ENCODE data around the gene PPP2R2D. TPM values are rescaled to one million over a fixed set of nuclear protein-coding genes. Genes with fewer than 3 reads are reported as not detected.

The PPP2R2D gene
- total RNA-seq, 1 experiment from 2014 or later, result 29.2 TPM

DNA sequence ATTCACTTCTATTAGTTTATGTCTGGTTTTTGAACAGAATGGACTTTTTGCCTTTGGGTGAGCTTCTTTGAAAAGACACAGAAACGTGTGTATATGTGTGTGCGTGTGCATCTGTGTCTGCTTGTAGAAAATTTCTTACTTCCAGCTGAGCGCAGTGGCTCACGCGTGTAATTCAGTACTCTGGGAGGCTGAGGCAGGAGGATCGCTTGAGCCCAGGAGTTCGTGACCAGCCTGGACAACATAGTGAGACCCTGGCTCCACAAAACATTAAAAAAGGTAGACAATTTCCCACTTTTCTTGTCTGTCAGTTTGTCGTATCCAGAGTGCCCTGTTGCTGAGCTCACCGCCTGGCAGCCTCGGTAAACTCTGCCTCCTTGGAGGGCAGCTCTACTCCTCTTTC is 25.4 kb downstream of the PPP2R2D start:
- H3K36me3 ChIP-seq, result peaks cover 8% of the 10 kb centered on the region; the same call in 1 of the 2 replicates
- DNase-seq (ENCODE audit: low read depth in 1 of 2, low spot score in 2 of 2), result no peak
- H3K27ac ChIP-seq, result no peak overlapping the region
- peaks cover 4% of the 10 kb centered on the region; the same call in 1 of the 2 replicates for H3K9me3 ChIP-seq (replicated peaks)
- H3K4me3 ChIP-seq, result no peak overlapping the region
- H3K27me3 ChIP-seq (replicated peaks), result no peaks in the 10 kb centered on the region
- peaks cover 33% of the 10 kb centered on the region for H3K4me1 ChIP-seq (replicated peaks)

DNA sequence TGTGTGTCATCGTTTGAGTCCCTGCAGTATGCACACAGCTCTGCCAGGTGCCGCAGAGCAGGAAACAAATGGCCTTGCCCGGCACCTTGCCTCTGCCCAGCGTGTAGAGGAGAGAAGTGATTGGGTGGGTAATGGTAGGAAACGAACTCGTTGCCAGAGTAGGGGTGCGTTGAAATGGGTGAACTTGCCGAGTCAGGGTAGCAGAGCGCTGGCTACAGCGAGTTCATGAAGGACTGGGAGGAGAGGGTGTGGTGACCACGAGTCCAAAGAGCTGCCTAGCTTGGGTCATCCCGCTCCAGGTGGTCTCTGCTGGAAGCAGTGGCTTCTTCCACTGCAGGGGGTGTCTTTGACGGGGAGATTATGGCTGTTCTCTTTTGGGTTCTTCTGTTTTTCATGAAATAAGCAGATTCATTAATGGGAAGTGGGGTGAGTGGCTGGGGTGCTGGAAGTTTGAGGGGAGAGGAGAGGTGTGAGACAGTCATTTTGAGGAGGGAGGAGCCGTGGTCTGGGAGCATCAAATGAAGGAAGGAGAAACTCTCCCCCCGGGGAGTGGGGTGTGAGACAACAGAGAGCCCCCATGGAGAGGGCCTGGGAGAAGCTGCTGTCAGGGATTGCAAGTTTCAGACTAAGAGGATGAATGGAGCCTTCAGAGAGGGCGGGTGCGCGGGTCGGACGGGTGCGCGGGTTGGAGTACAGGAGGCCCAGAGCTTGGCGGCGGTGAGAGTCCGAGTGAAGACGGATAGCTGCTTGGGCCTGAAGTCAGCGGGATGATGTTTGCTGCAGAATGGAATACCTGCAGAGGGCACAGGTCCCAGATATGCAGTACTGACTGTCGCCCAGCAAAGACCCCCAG is 26.2 kb downstream of the PPP2R2D start:
- H3K36me3 ChIP-seq, result peaks cover 6% of the 10 kb centered on the region; the same call in 1 of the 2 replicates
- peaks cover 4% of the 10 kb centered on the region; the same call in 1 of the 2 replicates for H3K9me3 ChIP-seq (replicated peaks)
- no peak overlapping the region for H3K27ac ChIP-seq
- no peak overlapping the region for H3K4me3 ChIP-seq
- DNase-seq (ENCODE audit: low read depth in 1 of 2, low spot score in 2 of 2), result no peak
- no peaks in the 10 kb centered on the region for H3K27me3 ChIP-seq (replicated peaks)
- H3K4me1 ChIP-seq (replicated peaks), result peaks cover 37% of the 10 kb centered on the region

DNA sequence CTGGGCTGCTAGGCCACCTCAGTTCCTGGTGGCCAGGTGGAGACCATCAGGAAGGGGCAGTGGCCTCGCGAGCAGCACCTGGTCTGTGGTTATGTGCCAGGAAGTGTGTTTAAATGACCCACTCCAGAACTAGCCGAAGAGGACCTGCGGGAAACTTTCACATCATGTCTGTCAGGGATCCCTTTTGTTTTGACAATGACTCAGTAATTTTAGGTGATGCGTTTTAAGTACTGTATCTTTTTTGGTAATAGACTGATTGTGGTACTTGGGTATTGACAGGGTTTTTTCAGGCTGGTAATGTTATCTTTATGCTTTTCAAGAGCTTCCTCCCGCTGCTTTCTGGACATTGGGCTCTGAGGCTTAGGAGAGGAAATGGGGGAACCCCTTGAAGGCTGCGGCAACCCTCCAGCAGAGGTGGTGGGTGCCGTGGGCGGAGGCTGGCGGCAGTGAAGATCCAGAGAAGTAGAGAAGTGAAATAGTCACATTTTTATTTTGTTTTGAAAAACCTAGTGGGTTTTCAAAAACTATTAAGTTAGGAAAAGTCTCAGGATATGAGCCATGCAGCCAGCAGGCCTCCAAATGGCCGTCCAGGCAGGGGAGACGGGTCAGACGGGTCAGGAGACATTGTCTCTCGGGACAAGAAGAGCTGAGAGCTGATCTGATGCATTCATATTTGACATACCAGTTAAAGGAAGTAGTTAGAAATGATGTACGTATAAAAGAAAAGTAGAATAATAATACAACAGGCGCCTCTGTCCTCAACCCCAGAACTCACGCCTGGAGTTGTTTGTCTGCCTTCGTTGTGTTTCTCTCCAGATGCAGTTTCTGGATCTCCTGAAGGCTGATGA is 27.7 kb downstream of the PPP2R2D start:
- Histone ChIP-seq H3K4me3 (no peak overlapping the region), H3K4me1 (replicated peaks) (peaks cover 45% of the 10 kb centered on the region), H3K27ac (peak overlapping the region; percentile 68), H3K27me3 (replicated peaks) (no peaks in the 10 kb centered on the region), H3K36me3 (peaks cover 9% of the 10 kb centered on the region; the same call in 1 of the 2 replicates), H3K9me3 (replicated peaks) (peaks cover 4% of the 10 kb centered on the region; the same call in 1 of the 2 replicates)
- DNase-seq (ENCODE audit: low read depth in 1 of 2, low spot score in 2 of 2), result peak in 1 of 2 experiments; percentile 31

DNA sequence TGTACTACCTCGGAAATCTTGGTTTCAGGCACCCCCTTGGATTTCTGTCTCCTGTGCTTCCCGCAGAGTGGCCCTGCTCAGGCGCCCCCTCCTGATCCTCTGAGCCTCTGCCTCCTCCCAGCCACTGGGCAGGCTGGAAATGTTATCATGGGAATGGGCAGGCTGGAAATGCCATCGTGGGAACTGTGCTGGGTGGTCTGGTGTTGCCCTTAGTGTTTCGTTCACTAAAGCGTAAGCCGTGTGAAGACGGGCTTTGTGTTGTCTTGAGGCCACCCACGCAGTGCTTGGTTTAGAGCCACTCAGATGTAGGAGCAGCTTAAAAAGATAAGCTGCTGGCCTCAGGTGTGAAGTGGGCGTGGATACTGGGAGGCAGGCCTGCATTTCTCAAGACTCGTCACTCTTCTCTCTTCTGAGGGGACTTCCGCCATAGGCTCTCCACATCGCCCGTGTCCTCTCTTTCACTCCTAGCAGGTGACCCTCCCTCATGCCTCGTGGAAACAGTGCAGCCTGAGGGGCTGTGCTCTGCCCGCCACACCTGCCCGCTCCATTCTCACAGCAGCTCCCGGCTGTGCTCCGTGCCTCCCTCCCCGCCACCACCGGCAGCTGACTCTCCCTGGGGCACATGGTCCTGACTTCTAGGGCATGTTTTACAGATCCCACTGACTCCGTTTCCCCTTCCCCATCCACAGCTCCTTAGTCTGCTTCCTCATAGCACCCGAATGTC is 28.5 kb downstream of the PPP2R2D start:
- H3K9me3 ChIP-seq (replicated peaks), result peaks cover 4% of the 10 kb centered on the region; the same call in 1 of the 2 replicates
- H3K27ac ChIP-seq, result peak overlapping the region; percentile 68
- peak; percentile 82 to 85 for DNase-seq (ENCODE audit: low read depth in 1 of 2, low spot score in 2 of 2)
- H3K36me3 ChIP-seq, result peaks cover 9% of the 10 kb centered on the region; the same call in 1 of the 2 replicates
- H3K27me3 ChIP-seq (replicated peaks), result no peaks in the 10 kb centered on the region
- peaks cover 45% of the 10 kb centered on the region for H3K4me1 ChIP-seq (replicated peaks)
- H3K4me3 ChIP-seq, result no peak overlapping the region

DNA sequence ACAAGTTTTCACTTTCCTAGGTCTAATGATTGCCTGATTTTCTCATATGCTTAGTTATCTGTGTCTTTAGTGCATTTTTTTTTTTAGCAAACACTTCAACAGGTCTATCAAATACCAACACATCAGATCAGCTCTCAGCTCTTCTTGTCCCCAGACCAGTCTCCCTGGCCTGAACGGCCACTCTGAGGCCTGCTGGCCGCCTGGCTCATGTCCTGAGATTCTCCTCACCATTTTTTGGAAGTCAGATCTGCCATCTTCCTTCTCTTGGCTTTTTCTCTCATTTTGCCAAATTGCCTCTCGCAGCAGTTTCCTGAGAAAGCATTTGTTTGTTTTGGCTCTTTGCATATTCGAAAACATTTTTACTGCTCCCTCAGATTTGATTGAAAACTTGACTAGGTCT is 29.3 kb downstream of the PPP2R2D start:
- no peak for DNase-seq (ENCODE audit: low read depth in 1 of 2, low spot score in 2 of 2)
- H3K4me3 ChIP-seq, result no peak overlapping the region
- peaks cover 15% of the 10 kb centered on the region; the same call in 1 of the 2 replicates for H3K36me3 ChIP-seq

DNA sequence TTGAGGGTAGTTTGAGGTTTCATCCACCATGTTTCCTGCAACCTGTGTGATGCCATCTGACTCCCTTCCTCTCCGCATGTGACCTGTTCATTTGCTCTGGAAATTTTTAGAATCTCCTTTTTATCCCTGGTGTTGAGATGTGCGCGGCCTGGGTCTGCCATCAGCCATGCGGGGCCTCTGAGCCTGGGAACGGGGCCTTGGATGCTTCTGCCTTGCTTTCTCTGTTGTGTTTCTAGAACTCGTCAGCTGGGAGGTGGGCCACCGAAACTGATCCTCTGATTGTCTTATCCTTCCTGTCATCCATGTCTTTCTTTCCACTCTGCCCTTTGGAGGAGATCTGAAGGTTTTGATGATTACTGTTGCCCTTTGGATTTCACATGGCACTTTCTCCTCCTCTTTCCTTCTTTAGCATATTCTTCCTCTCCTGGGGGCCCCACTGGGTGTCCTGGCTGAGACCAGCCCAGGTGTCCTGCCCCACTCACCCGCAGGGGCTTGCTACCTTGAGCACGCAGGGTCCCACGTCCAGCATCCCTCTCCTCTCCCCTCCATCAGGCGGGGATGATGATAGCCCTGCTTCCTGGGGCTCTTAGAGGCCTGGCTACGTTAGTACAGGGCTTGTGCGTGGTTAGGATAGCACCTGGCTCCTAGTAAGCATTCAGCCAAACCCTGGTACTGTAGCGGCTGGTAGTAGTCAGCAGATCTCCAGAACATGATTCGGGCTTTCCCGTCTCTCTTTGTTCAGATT is 29.9 kb downstream of the PPP2R2D start:
- H3K27ac ChIP-seq, result no peak overlapping the region
- no peaks in the 10 kb centered on the region for H3K27me3 ChIP-seq (replicated peaks)
- DNase-seq (ENCODE audit: low read depth in 1 of 2, low spot score in 2 of 2), result no peak
- H3K36me3 ChIP-seq, result peaks cover 21% of the 10 kb centered on the region; the same call in 1 of the 2 replicates
- H3K4me1 ChIP-seq (replicated peaks), result peaks cover 45% of the 10 kb centered on the region
- no peak overlapping the region for H3K4me3 ChIP-seq
- H3K9me3 ChIP-seq (replicated peaks), result peaks cover under 1% of the 10 kb centered on the region; the same call in 1 of the 2 replicates

More for the DNA sequence above, 29.3 kb downstream of the PPP2R2D start:
- no peaks in the 10 kb centered on the region for H3K27me3 ChIP-seq (replicated peaks)
- no peak overlapping the region for H3K27ac ChIP-seq
- H3K9me3 ChIP-seq (replicated peaks), result peaks cover 4% of the 10 kb centered on the region; the same call in 1 of the 2 replicates
- H3K4me1 ChIP-seq (replicated peaks), result peaks cover 45% of the 10 kb centered on the region

DNA sequence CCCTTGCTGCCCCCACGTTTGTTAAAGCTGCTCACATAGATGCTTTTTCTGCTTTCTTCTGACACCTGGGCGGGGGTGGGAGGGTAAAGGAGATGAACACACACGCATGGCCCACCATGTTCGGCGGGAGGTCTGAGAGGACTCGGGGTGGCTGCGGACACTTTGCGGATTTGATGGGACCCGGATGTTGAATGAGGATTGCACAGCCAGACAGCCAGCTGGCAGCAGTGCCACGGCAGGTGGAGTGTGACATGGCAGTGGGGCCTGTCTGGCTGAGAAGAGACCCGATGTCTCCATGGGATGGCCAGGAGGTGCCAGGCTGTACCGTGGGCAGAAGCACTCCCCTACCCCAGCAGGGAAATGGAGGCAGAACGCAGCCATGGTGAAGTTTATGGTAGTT is 31.2 kb downstream of the PPP2R2D start:
- no peaks in the 10 kb centered on the region for H3K9me3 ChIP-seq (replicated peaks)
- peaks cover 32% of the 10 kb centered on the region for H3K36me3 ChIP-seq
- DNase-seq (ENCODE audit: low read depth in 1 of 2, low spot score in 2 of 2), result no peak
- H3K27me3 ChIP-seq (replicated peaks), result no peaks in the 10 kb centered on the region
- H3K4me1 ChIP-seq (replicated peaks), result peaks cover 45% of the 10 kb centered on the region
- no peak overlapping the region for H3K27ac ChIP-seq
- no peak overlapping the region for H3K4me3 ChIP-seq

DNA sequence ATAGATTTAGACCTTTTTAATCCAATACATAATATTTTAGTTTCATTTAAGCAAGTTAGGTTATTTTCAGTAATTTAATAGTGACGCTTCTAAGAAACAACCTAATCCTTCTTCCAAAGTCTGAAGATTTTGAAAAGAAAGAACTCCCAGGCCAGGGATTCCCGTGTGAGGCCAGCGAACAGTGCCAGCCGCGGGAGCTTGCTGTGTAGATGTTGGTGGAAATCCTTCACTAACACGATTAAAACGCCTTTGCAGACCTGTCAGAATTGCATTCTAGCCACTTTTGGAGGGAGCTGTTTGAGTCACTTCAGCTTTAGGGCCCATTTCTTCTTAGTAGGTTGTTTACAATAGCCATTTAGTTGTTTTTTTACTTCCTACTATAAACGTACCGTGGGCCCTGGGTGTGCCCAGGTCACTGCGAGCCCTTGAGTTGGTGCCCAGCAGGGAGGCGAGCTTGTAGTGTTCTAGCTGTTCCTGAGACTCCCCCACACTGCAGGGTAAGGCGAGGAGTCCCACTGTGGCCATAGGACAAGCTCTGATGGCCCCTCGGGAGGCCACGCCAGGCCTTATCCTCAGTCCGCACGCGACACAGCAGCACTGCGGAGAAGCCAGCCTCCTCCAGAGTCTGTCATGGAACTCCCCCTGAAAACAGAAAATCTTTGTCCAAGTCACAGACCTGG is 32.3 kb downstream of the PPP2R2D start:
- DNase-seq (ENCODE audit: low read depth in 1 of 2, low spot score in 2 of 2), result no peak
- no peak overlapping the region for H3K27ac ChIP-seq

DNA sequence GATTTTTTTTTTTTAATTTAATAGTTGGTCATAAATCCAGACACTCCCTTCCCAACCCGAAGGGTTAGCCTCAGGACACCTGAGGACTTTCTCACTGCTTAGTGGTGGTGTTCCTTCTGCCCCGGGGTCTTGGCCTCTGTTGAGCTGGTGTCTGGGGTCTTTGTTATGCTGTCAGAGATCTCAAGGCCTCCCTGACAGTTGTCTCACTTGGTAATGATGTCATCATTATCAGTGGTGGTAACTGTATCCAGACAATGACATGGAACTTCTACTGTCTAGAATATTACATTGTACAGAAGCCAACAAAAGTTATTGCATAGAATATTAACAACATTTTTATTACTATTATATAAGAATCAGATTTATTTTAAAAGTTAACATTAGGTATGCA is 32.9 kb downstream of the PPP2R2D start:
- Histone ChIP-seq H3K4me3 (no peak overlapping the region), H3K36me3 (peaks cover 42% of the 10 kb centered on the region), H3K4me1 (replicated peaks) (peaks cover 34% of the 10 kb centered on the region), H3K27me3 (replicated peaks) (no peaks in the 10 kb centered on the region), H3K27ac (no peak overlapping the region), H3K9me3 (replicated peaks) (no peaks in the 10 kb centered on the region)
- DNase-seq (ENCODE audit: low read depth in 1 of 2, low spot score in 2 of 2), result no peak

More for the DNA sequence above, 32.3 kb downstream of the PPP2R2D start:
- peaks cover 40% of the 10 kb centered on the region for H3K4me1 ChIP-seq (replicated peaks)
- H3K9me3 ChIP-seq (replicated peaks), result no peaks in the 10 kb centered on the region
- no peaks in the 10 kb centered on the region for H3K27me3 ChIP-seq (replicated peaks)
- H3K4me3 ChIP-seq, result no peak overlapping the region
- peaks cover 36% of the 10 kb centered on the region for H3K36me3 ChIP-seq

DNA sequence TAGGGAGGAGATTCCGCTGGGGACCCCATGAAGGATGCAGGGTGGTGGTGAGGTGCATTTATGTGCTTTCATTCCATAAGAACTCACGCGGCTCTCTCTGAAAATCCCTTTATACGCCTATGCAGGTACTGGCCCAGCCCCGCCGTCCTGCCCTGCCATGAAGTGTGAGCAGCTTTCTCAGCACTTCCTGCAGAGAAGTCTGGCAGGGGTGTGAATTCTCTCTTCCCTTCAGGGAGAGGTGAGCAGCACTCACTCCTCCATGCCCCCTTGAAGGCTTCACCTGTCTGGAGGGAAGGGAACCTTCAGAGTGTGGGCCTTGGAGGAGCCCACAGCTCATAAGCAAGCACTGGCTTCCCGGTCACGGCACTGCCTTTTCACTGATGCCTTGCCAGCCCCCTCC is 34.0 kb downstream of the PPP2R2D start:
- Histone ChIP-seq H3K4me1 (replicated peaks) (peaks cover 24% of the 10 kb centered on the region), H3K9me3 (replicated peaks) (no peaks in the 10 kb centered on the region), H3K36me3 (peaks cover 43% of the 10 kb centered on the region), H3K27ac (no peak overlapping the region), H3K27me3 (replicated peaks) (no peaks in the 10 kb centered on the region), H3K4me3 (no peak overlapping the region)
- DNase-seq (ENCODE audit: low read depth in 1 of 2, low spot score in 2 of 2), result no peak

DNA sequence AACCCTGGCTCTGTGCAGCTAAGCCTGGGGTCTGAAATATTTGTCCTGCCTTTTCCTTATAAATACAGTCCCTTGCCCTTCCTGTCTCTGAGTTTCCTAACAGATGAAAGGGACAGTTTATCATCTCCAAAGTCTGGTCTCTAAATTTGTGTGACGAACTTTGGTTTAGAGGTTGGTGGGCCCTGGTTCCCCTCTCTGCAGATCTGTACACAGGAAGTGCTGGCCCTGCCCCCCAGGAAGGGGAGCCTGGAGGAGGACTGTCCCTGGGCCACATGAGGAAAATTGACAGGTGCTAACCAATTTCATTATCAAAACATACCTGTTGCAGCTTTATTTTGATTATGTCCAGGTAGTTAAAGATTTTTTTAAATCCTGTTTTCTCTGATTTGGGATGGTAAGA is 34.5 kb downstream of the PPP2R2D start:
- no peak for DNase-seq (ENCODE audit: low read depth in 1 of 2, low spot score in 2 of 2)
- Histone ChIP-seq H3K4me3 (no peak overlapping the region), H3K27me3 (replicated peaks) (no peaks in the 10 kb centered on the region), H3K9me3 (replicated peaks) (no peaks in the 10 kb centered on the region), H3K27ac (no peak overlapping the region), H3K4me1 (replicated peaks) (peaks cover 22% of the 10 kb centered on the region), H3K36me3 (peaks cover 48% of the 10 kb centered on the region)

DNA sequence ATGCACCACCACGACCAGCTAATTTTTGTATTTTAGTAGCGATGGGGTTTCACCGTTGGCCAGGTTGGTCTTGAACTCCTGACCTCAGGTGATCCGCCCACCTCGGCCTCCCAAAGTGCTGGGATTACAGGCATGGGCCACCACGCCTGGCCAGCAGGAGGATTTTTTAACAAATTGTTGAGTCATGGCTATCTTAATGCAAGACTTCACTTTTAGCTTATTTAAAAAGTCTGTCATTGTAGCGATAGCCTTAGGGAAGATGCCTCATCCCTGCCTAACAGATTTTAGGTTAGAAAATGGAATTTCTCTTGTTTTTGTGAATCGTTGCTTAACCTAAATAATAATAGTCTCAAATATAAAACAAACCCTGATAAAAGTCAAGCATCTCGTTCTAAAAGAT is 35.5 kb downstream of the PPP2R2D start:
- DNase-seq (ENCODE audit: low read depth in 1 of 2, low spot score in 2 of 2), result no peak
- Histone ChIP-seq H3K27me3 (replicated peaks) (no peaks in the 10 kb centered on the region), H3K36me3 (peaks cover 57% of the 10 kb centered on the region), H3K4me3 (no peak overlapping the region), H3K9me3 (replicated peaks) (no peaks in the 10 kb centered on the region), H3K4me1 (replicated peaks) (peaks cover 12% of the 10 kb centered on the region), H3K27ac (no peak overlapping the region)
